GM19240 (cell line): Measurements from ENCODE around the gene FSTL3.
"Not testable (repeated sequence)": the region's sequence is repeated elsewhere in the genome, so short reads cannot be mapped to it uniquely, and the experiment has no call there.

Source experiments
- DNase-seq: peaks from one replicate; pipeline ENCODE4 v3.0.0; 2011; ENCODE audit warnings: low spot score; ENCODE audit not compliant: insufficient read length

The FSTL3 gene

GRCh38 chr19:676339-677105, at the start of gene FSTL3:
FSTL3 (plus strand) TSS chr19:676392; CDS start chr19:676424, 32 bp downstream.
- DNase-seq: no peak

- not testable (repeated sequence) for DNase-seq
These were observed 49.6 kb upstream of the FSTL3 start for GRCh38 chr19:626566-626965.

GRCh38 chr19:628168-628567, 48.0 kb upstream of the FSTL3 start:
- no peak for DNase-seq

- not testable (repeated sequence) for DNase-seq
These were observed 46.7 kb upstream of the FSTL3 start for GRCh38 chr19:629515-629914.

- DNase-seq: no peak
These were observed 46.1 kb upstream of the FSTL3 start for GRCh38 chr19:629961-630714.

- DNase-seq: peak; percentile 85
These were observed 43.6 kb upstream of the FSTL3 start for GRCh38 chr19:632579-633067.

- DNase-seq: peak; percentile 100
These were observed 43.0 kb upstream of the FSTL3 start, which contains the start of gene POLRMT for GRCh38 chr19:633068-633785. POLRMT (minus strand) TSS chr19:633537; CDS start chr19:633512, 25 bp downstream.

- no peak for DNase-seq
These were observed 42.2 kb upstream of the FSTL3 start for GRCh38 chr19:633786-634639.

- DNase-seq: no peak
These were observed 41.1 kb upstream of the FSTL3 start for GRCh38 chr19:634975-635652.

GRCh38 chr19:638906-639252, 37.3 kb upstream of the FSTL3 start:
- DNase-seq: no peak

GRCh38 chr19:639253-640160, 36.7 kb upstream of the FSTL3 start, which contains the start of gene FGF22:
FGF22 (plus strand) TSS chr19:639879; CDS start chr19:639926, 47 bp downstream.
- peak; percentile 96 for DNase-seq

- DNase-seq: no peak
These were observed 36.0 kb upstream of the FSTL3 start for GRCh38 chr19:640161-640558.

- DNase-seq: no peak
These were observed 35.5 kb upstream of the FSTL3 start for GRCh38 chr19:640606-641189.

- no peak for DNase-seq
These were observed 34.5 kb upstream of the FSTL3 start for GRCh38 chr19:641702-642101.

- no peak for DNase-seq
These were observed 33.1 kb upstream of the FSTL3 start for GRCh38 chr19:642767-643727.

GRCh38 chr19:643736-644135, 32.5 kb upstream of the FSTL3 start:
- DNase-seq: no peak

- no peak for DNase-seq
These were observed 31.8 kb upstream of the FSTL3 start for GRCh38 chr19:644363-644762.

- no peak for DNase-seq
These were observed 31.4 kb upstream of the FSTL3 start for GRCh38 chr19:644789-645188.
